Kidney capillary endothelial cell (primary cell): ENCODE data around the gene MINAR2.

Experiments
- DNase-seq: peaks from one replicate; pipeline ENCODE4 v3.0.0-alpha.2; 2018; ENCODE audit warnings: low spot score

MINAR2 gene

GRCh38 chr5:129771058-129771838 lies 23.4 kb downstream of the MINAR2 start:
- DNase-seq = peak; percentile 59

GRCh38 chr5:129773376-129773775 lies 25.5 kb downstream of the MINAR2 start:
- DNase-seq = no peak

- no peak for DNase-seq
Measured at GRCh38 chr5:129781594-129781993, 33.7 kb downstream of the MINAR2 start.

GRCh38 chr5:129803403-129803802 lies 55.5 kb downstream of the MINAR2 start:
- DNase-seq = no peak

- no peak for DNase-seq
Measured at GRCh38 chr5:129804705-129805104, 56.8 kb downstream of the MINAR2 start.

GRCh38 chr5:129807162-129807814 lies 59.4 kb downstream of the MINAR2 start:
- no peak for DNase-seq
